Midbrain (tissue), 1 donor: Measurements from ENCODE around the gene GTPBP1.

Experiments
- DNase-seq: peaks from one replicate; lab custom pipeline; 2025; lab: John Stamatoyannopoulos, UW

Gene GTPBP1

GRCh38 chr22:38727123-38727522 lies 21.4 kb downstream of the GTPBP1 start:
- DNase-seq, result no peak

- DNase-seq, result no peak
Measured at GRCh38 chr22:38727530-38728451, 22.0 kb downstream of the GTPBP1 start.

GRCh38 chr22:38728871-38729796 lies 23.4 kb downstream of the GTPBP1 start:
- no peak for DNase-seq

GRCh38 chr22:38729946-38730345 lies 24.2 kb downstream of the GTPBP1 start:
- no peak for DNase-seq

GRCh38 chr22:38730411-38730871 lies 24.7 kb downstream of the GTPBP1 start:
- DNase-seq, result no peak

GRCh38 chr22:38731703-38732161 lies 26.0 kb downstream of the GTPBP1 start:
- DNase-seq, result no peak

GRCh38 chr22:38732251-38732815 lies 26.6 kb downstream of the GTPBP1 start:
- DNase-seq, result peak; percentile 37

GRCh38 chr22:38733329-38733723 lies 27.6 kb downstream of the GTPBP1 start:
- DNase-seq, result peak; percentile 67

GRCh38 chr22:38733724-38734381 lies 28.1 kb downstream of the GTPBP1 start:
- peak; percentile 94 for DNase-seq

- DNase-seq, result no peak
Measured at GRCh38 chr22:38734421-38735100, 28.8 kb downstream of the GTPBP1 start.

- no peak for DNase-seq
Measured at GRCh38 chr22:38735126-38735464, 29.4 kb downstream of the GTPBP1 start.

- no peak for DNase-seq
Measured at GRCh38 chr22:38735465-38736256, 29.9 kb downstream of the GTPBP1 start.

GRCh38 chr22:38736257-38736570 lies 30.5 kb downstream of the GTPBP1 start:
- DNase-seq, result no peak

- no peak for DNase-seq
Measured at GRCh38 chr22:38737302-38738060, 31.7 kb downstream of the GTPBP1 start.

GRCh38 chr22:38738475-38739070 lies 32.8 kb downstream of the GTPBP1 start:
- no peak for DNase-seq

- no peak for DNase-seq
Measured at GRCh38 chr22:38739300-38740055, 33.7 kb downstream of the GTPBP1 start.

GRCh38 chr22:38740116-38740723 lies 34.5 kb downstream of the GTPBP1 start:
- DNase-seq, result peak; percentile 36

GRCh38 chr22:38740754-38741153 lies 35.0 kb downstream of the GTPBP1 start:
- DNase-seq, result no peak
